GM12891 (cell line): ENCODE results near the gene LONRF2.

Experiments
- POLR2A ChIP-seq: IDR thresholded peaks from 2 replicates; pipeline ENCODE4 v1.6.1; 2011; ENCODE audit warnings: low read depth, low read length, control low read depth
- POLR2AphosphoS5 ChIP-seq: IDR thresholded peaks from 2 replicates; pipeline ENCODE4 v1.6.1; 2011; ENCODE audit warnings: low read depth, low read length, control low read depth
- POU2F2 ChIP-seq: IDR thresholded peaks from 2 replicates; pipeline ENCODE4 v1.6.1; 2011; ENCODE audit warnings: low read depth, mild to moderate bottlenecking, control low read depth, low read length, moderate library complexity
- SPI1 ChIP-seq: IDR thresholded peaks from 2 replicates; pipeline ENCODE4 v1.6.1; 2011; ENCODE audit warnings: low read depth, low read length, control low read depth
- TAF1 ChIP-seq: IDR thresholded peaks from 2 replicates; pipeline ENCODE4 v1.6.1; 2011; ENCODE audit warnings: low read depth, low read length, control low read depth

GRCh38 chr2:100274076-100274475, 48.2 kb downstream of the LONRF2 start:
- TF ChIP-seq POLR2A, result no peak
- no peak for TF ChIP-seq POLR2AphosphoS5
- TF ChIP-seq TAF1, result no peak
- TF ChIP-seq POU2F2, result no peak
- no peak for TF ChIP-seq SPI1
